Immature natural killer cell (primary cell): ENCODE data around the gene ITGBL1. TPM values are rescaled to one million over a fixed set of nuclear protein-coding genes. Genes with fewer than 3 reads are reported as not detected.

Source experiments
- DNase-seq, 3 donors: peaks; one replicate each; pipeline ENCODE4 v3.0.0; 2022; ENCODE audit warnings: mixed read lengths in 1 of 3
- H3K27ac Mint-ChIP-seq, 6 donors: one replicate each; pipeline ENCODE4 v1.8.0; 2020; ENCODE audit warnings: mixed read lengths in 6 of 6, mild to moderate bottlenecking in 5 of 6, inconsistent platforms in 4 of 6, moderate library complexity in 3 of 6
- H3K27me3 Mint-ChIP-seq, 3 donors: one replicate each; pipeline ENCODE4 v1.8.0; 2020 to 2021; ENCODE audit warnings: low read depth in 3 of 3, mild to moderate bottlenecking in 3 of 3, mixed read lengths in 3 of 3, moderate library complexity in 3 of 3, inconsistent platforms in 1 of 3
- H3K36me3 Mint-ChIP-seq, 3 donors: one replicate each; pipeline ENCODE4 v1.8.0; 2020; ENCODE audit warnings: mixed read lengths in 3 of 3, inconsistent platforms in 2 of 3, mild to moderate bottlenecking in 2 of 3
- H3K4me1 Mint-ChIP-seq, 2 donors: one replicate each; pipeline ENCODE4 v1.8.0; 2020; ENCODE audit warnings: inconsistent platforms in 2 of 2, mild to moderate bottlenecking in 2 of 2, mixed read lengths in 2 of 2, moderate library complexity in 1 of 2
- H3K4me3 Mint-ChIP-seq, 5 donors: one replicate each; pipeline ENCODE4 v1.8.0; 2020; ENCODE audit warnings: mild to moderate bottlenecking in 5 of 5, mixed read lengths in 5 of 5, inconsistent platforms in 3 of 5, moderate library complexity in 3 of 5
- H3K9me3 Mint-ChIP-seq, 6 donors: one replicate each; pipeline ENCODE4 v1.8.0; 2020; ENCODE audit warnings: mild to moderate bottlenecking in 6 of 6, mixed read lengths in 6 of 6, inconsistent platforms in 4 of 6, moderate library complexity in 3 of 6
- polyA plus RNA-seq, 3 donors: library from polyadenylated mRNA; unstranded; fragments of 300-500 nt; fragmentation: Illumina TruSeq; gene quantifications; one replicate each; pipeline ENCODE4 v1.2.3, GENCODE V29; 2021

The ITGBL1 gene
- polyA plus RNA-seq, 3 donors from 2014 or later = not detected

GRCh38 chr13:101726681-101727080 is 274.2 kb downstream of the ITGBL1 start:
- peaks cover 0 to 4% (median 0%) of the 10 kb centered on the region in 6 donors for H3K9me3 Mint-ChIP-seq
- H3K27ac Mint-ChIP-seq = no peak overlapping the region

GRCh38 chr13:101727118-101727517 is 274.6 kb downstream of the ITGBL1 start:
- no peaks in the 10 kb centered on the region for H3K4me1 Mint-ChIP-seq
- peaks cover 0 to 4% (median 0%) of the 10 kb centered on the region in 6 donors for H3K9me3 Mint-ChIP-seq
- no peak for DNase-seq
- H3K27ac Mint-ChIP-seq = no peak overlapping the region
- H3K27me3 Mint-ChIP-seq = peaks cover 0 to 6% (median 1%) of the 10 kb centered on the region in 3 donors
- no peaks in the 10 kb centered on the region for H3K36me3 Mint-ChIP-seq
- no peak overlapping the region for H3K4me3 Mint-ChIP-seq

More at GRCh38 chr13:101726681-101727080, 274.2 kb downstream of the ITGBL1 start:
- Mint-ChIP-seq H3K4me1 (no peaks in the 10 kb centered on the region), H3K4me3 (no peak overlapping the region), H3K27me3 (peaks cover 0 to 8% (median 2%) of the 10 kb centered on the region in 3 donors), H3K36me3 (no peaks in the 10 kb centered on the region)
- no peak for DNase-seq

- Mint-ChIP-seq H3K9me3 (peaks cover 0 to 4% (median 0%) of the 10 kb centered on the region in 6 donors), H3K27ac (no peak overlapping the region), H3K27me3 (peaks cover 0 to 5% (median 0%) of the 10 kb centered on the region in 3 donors), H3K4me3 (no peak overlapping the region), H3K4me1 (no peaks in the 10 kb centered on the region), H3K36me3 (no peaks in the 10 kb centered on the region)
- no peak for DNase-seq
Observed at GRCh38 chr13:101728021-101728420, 275.5 kb downstream of the ITGBL1 start.

- Mint-ChIP-seq H3K4me3 (no peak overlapping the region), H3K9me3 (peaks cover 0 to 4% (median 0%) of the 10 kb centered on the region in 6 donors), H3K27me3 (peaks cover 0 to 3% (median 0%) of the 10 kb centered on the region in 3 donors), H3K36me3 (no peaks in the 10 kb centered on the region), H3K27ac (no peak overlapping the region), H3K4me1 (no peaks in the 10 kb centered on the region)
- DNase-seq = no peak
Observed at GRCh38 chr13:101728615-101729014, 276.1 kb downstream of the ITGBL1 start.

GRCh38 chr13:101730420-101731000 is 278.0 kb downstream of the ITGBL1 start:
- peaks cover 0 to 3% (median 0%) of the 10 kb centered on the region in 3 donors for H3K27me3 Mint-ChIP-seq
- H3K4me1 Mint-ChIP-seq = no peaks in the 10 kb centered on the region
- H3K9me3 Mint-ChIP-seq = peaks cover 0 to 4% (median 0%) of the 10 kb centered on the region in 6 donors
- H3K27ac Mint-ChIP-seq = no peak overlapping the region
- H3K36me3 Mint-ChIP-seq = no peaks in the 10 kb centered on the region
- no peak for DNase-seq
- no peak overlapping the region for H3K4me3 Mint-ChIP-seq

- H3K9me3 Mint-ChIP-seq = peaks cover 0 to 3% (median 0%) of the 10 kb centered on the region in 6 donors
- no peak overlapping the region for H3K4me3 Mint-ChIP-seq
- H3K36me3 Mint-ChIP-seq = no peaks in the 10 kb centered on the region
- H3K27me3 Mint-ChIP-seq = peaks cover 0 to 2% (median 0%) of the 10 kb centered on the region in 3 donors
- H3K4me1 Mint-ChIP-seq = no peaks in the 10 kb centered on the region
- H3K27ac Mint-ChIP-seq = no peak overlapping the region
- DNase-seq = no peak
Observed at GRCh38 chr13:101736566-101736965, 284.1 kb downstream of the ITGBL1 start.

- peaks cover 0 to 3% (median 0%) of the 10 kb centered on the region in 6 donors for H3K9me3 Mint-ChIP-seq
- H3K27me3 Mint-ChIP-seq = peaks cover 0 to 2% (median 2%) of the 10 kb centered on the region in 3 donors
- H3K27ac Mint-ChIP-seq = no peak overlapping the region
- H3K4me3 Mint-ChIP-seq = no peak overlapping the region
- no peaks in the 10 kb centered on the region for H3K36me3 Mint-ChIP-seq
- no peaks in the 10 kb centered on the region for H3K4me1 Mint-ChIP-seq
- no peak for DNase-seq
Observed at GRCh38 chr13:101738336-101738735, 285.9 kb downstream of the ITGBL1 start.

GRCh38 chr13:101739382-101740178 is 287.1 kb downstream of the ITGBL1 start:
- H3K27me3 Mint-ChIP-seq = peaks cover 0 to 2% (median 2%) of the 10 kb centered on the region in 3 donors
- H3K9me3 Mint-ChIP-seq = peaks cover 0 to 3% (median 0%) of the 10 kb centered on the region in 6 donors
- H3K4me1 Mint-ChIP-seq = no peaks in the 10 kb centered on the region
- H3K4me3 Mint-ChIP-seq = no peak overlapping the region
- no peaks in the 10 kb centered on the region for H3K36me3 Mint-ChIP-seq
- no peak overlapping the region for H3K27ac Mint-ChIP-seq
- DNase-seq = no peak

- H3K9me3 Mint-ChIP-seq = peaks cover 0 to 7% (median 0%) of the 10 kb centered on the region in 6 donors
- no peak for DNase-seq
- H3K4me1 Mint-ChIP-seq = no peaks in the 10 kb centered on the region
- H3K27ac Mint-ChIP-seq = no peak overlapping the region
- no peak overlapping the region for H3K4me3 Mint-ChIP-seq
- H3K27me3 Mint-ChIP-seq = peaks cover 0 to 3% (median 2%) of the 10 kb centered on the region in 3 donors
- no peaks in the 10 kb centered on the region for H3K36me3 Mint-ChIP-seq
Observed at GRCh38 chr13:101746513-101746912, 294.0 kb downstream of the ITGBL1 start.

GRCh38 chr13:101747039-101747438 is 294.6 kb downstream of the ITGBL1 start:
- Mint-ChIP-seq H3K4me3 (no peak overlapping the region), H3K4me1 (no peaks in the 10 kb centered on the region), H3K27me3 (peaks cover 0 to 3% (median 3%) of the 10 kb centered on the region in 3 donors), H3K9me3 (peaks cover 0 to 7% (median 0%) of the 10 kb centered on the region in 6 donors), H3K36me3 (no peaks in the 10 kb centered on the region), H3K27ac (no peak overlapping the region)
- no peak for DNase-seq

GRCh38 chr13:101749584-101749983 is 297.1 kb downstream of the ITGBL1 start:
- H3K9me3 Mint-ChIP-seq = peaks cover 0 to 7% (median 0%) of the 10 kb centered on the region in 6 donors
- DNase-seq = no peak
- H3K4me3 Mint-ChIP-seq = no peak overlapping the region
- peaks cover 0 to 3% (median 2%) of the 10 kb centered on the region in 3 donors for H3K27me3 Mint-ChIP-seq
- no peak overlapping the region for H3K27ac Mint-ChIP-seq
- no peaks in the 10 kb centered on the region for H3K36me3 Mint-ChIP-seq
- no peaks in the 10 kb centered on the region for H3K4me1 Mint-ChIP-seq

GRCh38 chr13:101751488-101751887 is 299.0 kb downstream of the ITGBL1 start:
- Mint-ChIP-seq H3K4me3 (no peak overlapping the region), H3K9me3 (peaks cover 0 to 3% (median 0%) of the 10 kb centered on the region in 6 donors), H3K27ac (no peak overlapping the region), H3K4me1 (no peaks in the 10 kb centered on the region), H3K36me3 (no peaks in the 10 kb centered on the region), H3K27me3 (peaks cover 0 to 3% (median 2%) of the 10 kb centered on the region in 3 donors)
- no peak for DNase-seq

- H3K27ac Mint-ChIP-seq = no peak overlapping the region
- no peaks in the 10 kb centered on the region for H3K4me1 Mint-ChIP-seq
- peaks cover 0 to 2% (median 1%) of the 10 kb centered on the region in 3 donors for H3K27me3 Mint-ChIP-seq
- no peak for DNase-seq
- peaks cover 0 to 3% (median 0%) of the 10 kb centered on the region in 6 donors for H3K9me3 Mint-ChIP-seq
- no peak overlapping the region for H3K4me3 Mint-ChIP-seq
- no peaks in the 10 kb centered on the region for H3K36me3 Mint-ChIP-seq
Observed at GRCh38 chr13:101752432-101752831, 300.0 kb downstream of the ITGBL1 start.

- no peak for DNase-seq
- H3K27me3 Mint-ChIP-seq = peaks cover 0 to 2% (median 1%) of the 10 kb centered on the region in 3 donors
- H3K4me3 Mint-ChIP-seq = no peak overlapping the region
Observed at GRCh38 chr13:101755228-101755887, 302.9 kb downstream of the ITGBL1 start.

More at GRCh38 chr13:101755228-101755887, 302.9 kb downstream of the ITGBL1 start:
- Mint-ChIP-seq H3K4me1 (no peaks in the 10 kb centered on the region), H3K27ac (no peak overlapping the region), H3K36me3 (no peaks in the 10 kb centered on the region), H3K9me3 (peaks cover 0 to 2% (median 0%) of the 10 kb centered on the region in 6 donors)
